ENCODE measurements around the gene AK9.

Gene AK9

GRCh38 chr6:109611502-109611901 lies 79.5 kb downstream of the AK9 start:
- no peak overlapping the region for H3K4me3 ChIP-seq (ENCODE audit: low read length, poor library complexity, severe bottlenecking)
- H3F3A ChIP-seq (ENCODE audit: low read depth) = no peaks in the 10 kb centered on the region
- H3K4me1 ChIP-seq (ENCODE audit: insufficient read depth, low read length, poor library complexity, severe bottlenecking) = peaks cover 33% of the 10 kb centered on the region
- TF ChIP-seq CTCF (conservative IDR thresholded peaks at IDR 0.05; ENCODE audit: low read length) (no peak), EZH2phosphoT487 (IDR thresholded peaks at IDR 0.05; ENCODE audit: borderline replicate concordance) (no peak)
- H3K9ac ChIP-seq (ENCODE audit: low read depth, low read length, poor library complexity, severe bottlenecking) = no peak overlapping the region
- H3K36me3 ChIP-seq (ENCODE audit: insufficient read depth, low read length) = no peaks in the 10 kb centered on the region
- H3K4me2 ChIP-seq (ENCODE audit: low read depth, low read length, poor library complexity, severe bottlenecking) = no peak overlapping the region
- no peaks in the 10 kb centered on the region for H3K9me3 ChIP-seq (ENCODE audit: insufficient read depth, low read depth, low read length)
- H3K79me2 ChIP-seq (ENCODE audit: insufficient read depth, low read length) = no peaks in the 10 kb centered on the region
- no peaks in the 10 kb centered on the region for H3K27me3 ChIP-seq (ENCODE audit: insufficient read depth, low read length, poor library complexity, severe bottlenecking)
- no peaks in the 10 kb centered on the region for H4K20me1 ChIP-seq (ENCODE audit: insufficient read depth, low read length, poor library complexity, severe bottlenecking)
- no peak overlapping the region for H2AFZ ChIP-seq (ENCODE audit: low read length)
- H3K9me2 ChIP-seq (replicated peaks; ENCODE audit: low read depth, low read length) = no peaks in the 10 kb centered on the region

- H3K4me3 ChIP-seq (ENCODE audit: low read length, poor library complexity, severe bottlenecking) = peak overlapping the region; percentile 5
- no peaks in the 10 kb centered on the region for H3K9me3 ChIP-seq (ENCODE audit: insufficient read depth, low read depth, low read length)
- peak overlapping the region; percentile 32 for H3K9ac ChIP-seq (ENCODE audit: low read depth, low read length, poor library complexity, severe bottlenecking)
- peak overlapping the region; percentile 51 for H3K4me2 ChIP-seq (ENCODE audit: low read depth, low read length, poor library complexity, severe bottlenecking)
- H2AFZ ChIP-seq (ENCODE audit: low read length) = peak overlapping the region; percentile 40
- no peaks in the 10 kb centered on the region for H3K36me3 ChIP-seq (ENCODE audit: insufficient read depth, low read length)
- no peaks in the 10 kb centered on the region for H3K79me2 ChIP-seq (ENCODE audit: insufficient read depth, low read length)
- no peaks in the 10 kb centered on the region; the same call in 1 of the 2 replicates for H3F3A ChIP-seq (ENCODE audit: low read depth)
- H4K20me1 ChIP-seq (ENCODE audit: insufficient read depth, low read length, poor library complexity, severe bottlenecking) = no peaks in the 10 kb centered on the region
- H3K9me2 ChIP-seq (replicated peaks; ENCODE audit: low read depth, low read length) = no peaks in the 10 kb centered on the region
- H3K27me3 ChIP-seq (ENCODE audit: insufficient read depth, low read length, poor library complexity, severe bottlenecking) = no peaks in the 10 kb centered on the region
- peaks cover 39% of the 10 kb centered on the region for H3K4me1 ChIP-seq (ENCODE audit: insufficient read depth, low read length, poor library complexity, severe bottlenecking)
- TF ChIP-seq EZH2phosphoT487 (IDR thresholded peaks at IDR 0.05; ENCODE audit: borderline replicate concordance) (no peak), CTCF (conservative IDR thresholded peaks at IDR 0.05; ENCODE audit: low read length) (no peak)
Measured at GRCh38 chr6:109610590-109610989, 80.4 kb downstream of the AK9 start.

- no peaks in the 10 kb centered on the region for H3K9me3 ChIP-seq (ENCODE audit: insufficient read depth, low read depth, low read length)
- H3K4me2 ChIP-seq (ENCODE audit: low read depth, low read length, poor library complexity, severe bottlenecking) = no peak overlapping the region
- no peak overlapping the region for H2AFZ ChIP-seq (ENCODE audit: low read length)
- peaks cover 43% of the 10 kb centered on the region for H3K4me1 ChIP-seq (ENCODE audit: insufficient read depth, low read length, poor library complexity, severe bottlenecking)
- H3K36me3 ChIP-seq (ENCODE audit: insufficient read depth, low read length) = no peaks in the 10 kb centered on the region
- no peaks in the 10 kb centered on the region for H3K9me2 ChIP-seq (replicated peaks; ENCODE audit: low read depth, low read length)
- no peaks in the 10 kb centered on the region for H3K79me2 ChIP-seq (ENCODE audit: insufficient read depth, low read length)
- H3K4me3 ChIP-seq (ENCODE audit: low read length, poor library complexity, severe bottlenecking) = no peak overlapping the region
- no peaks in the 10 kb centered on the region; the same call in 1 of the 2 replicates for H3F3A ChIP-seq (ENCODE audit: low read depth)
- no peaks in the 10 kb centered on the region for H4K20me1 ChIP-seq (ENCODE audit: insufficient read depth, low read length, poor library complexity, severe bottlenecking)
- TF ChIP-seq EZH2phosphoT487 (IDR thresholded peaks at IDR 0.05; ENCODE audit: borderline replicate concordance) (no peak), CTCF (conservative IDR thresholded peaks at IDR 0.05; ENCODE audit: low read length) (no peak)
- H3K27me3 ChIP-seq (ENCODE audit: insufficient read depth, low read length, poor library complexity, severe bottlenecking) = no peaks in the 10 kb centered on the region
- H3K9ac ChIP-seq (ENCODE audit: low read depth, low read length, poor library complexity, severe bottlenecking) = no peak overlapping the region
Measured at GRCh38 chr6:109609737-109610136, 81.3 kb downstream of the AK9 start.
